ENCODE measurements around the gene FAM186B. TPM values are rescaled to one million over a fixed set of nuclear protein-coding genes. Genes with fewer than 3 reads are reported as not detected.

Gene FAM186B
- total and polyA plus RNA-seq, 2 donors (not counting 1 experiment from before 2014, with no cell fraction given): 0.10 to 0.33 TPM

- no peaks in the 10 kb centered on the region for H3K9me3 ChIP-seq (ENCODE audit: control insufficient read depth, insufficient read depth, low read depth, low read length)
- no peak for DNase-seq (ENCODE audit: low read depth in 2 of 2)
- H3K4me3 ChIP-seq (replicated peaks in 1 of 4; ENCODE audit: control extremely low read depth in 1 of 4, insufficient read depth in 1 of 4, low read depth in 3 of 4, low read length in 4 of 4): no peak overlapping the region
- TF ChIP-seq EZH2 (IDR thresholded peaks at IDR 0.05; ENCODE audit: low read length, missing control alignments) (no peak), CTCF (conservative IDR thresholded peaks at IDR 0.05 in 1 of 2, IDR thresholded peaks at IDR 0.05 in 1 of 2; ENCODE audit: low read depth in 1 of 2, low read length in 2 of 2) (no peak)
- H3K27me3 ChIP-seq (ENCODE audit: control insufficient read depth, insufficient read depth, low read length): peaks cover 29% of the 10 kb centered on the region
- H3K27ac ChIP-seq (ENCODE audit: insufficient read depth, low read length): no peak overlapping the region
- no peak overlapping the region for H3K4me2 ChIP-seq (ENCODE audit: extremely low read depth, insufficient read depth, low read length)
- H3K4me1 ChIP-seq (ENCODE audit: control insufficient read depth, extremely low read depth, insufficient read depth, low read length): no peaks in the 10 kb centered on the region
- no peaks in the 10 kb centered on the region for H4K20me1 ChIP-seq (ENCODE audit: control insufficient read depth, extremely low read depth, insufficient read depth, low read length)
- H3K36me3 ChIP-seq (ENCODE audit: control insufficient read depth, insufficient read depth, low read length): no peaks in the 10 kb centered on the region
- no peak overlapping the region for H2AFZ ChIP-seq (ENCODE audit: low read length)
- no peaks in the 10 kb centered on the region for H3K79me2 ChIP-seq (ENCODE audit: control insufficient read depth, insufficient read depth, low read length)
- no peak overlapping the region for H3K9ac ChIP-seq (ENCODE audit: insufficient read depth, low read length)
Measured at GRCh38 chr12:49547090-49547690, 58.2 kb downstream of the FAM186B start.

- Histone ChIP-seq H4K20me1 (ENCODE audit: control insufficient read depth, extremely low read depth, insufficient read depth, low read length) (no peaks in the 10 kb centered on the region), H3K27me3 (ENCODE audit: control insufficient read depth, insufficient read depth, low read length) (peaks cover 25% of the 10 kb centered on the region), H3K9me3 (ENCODE audit: control insufficient read depth, insufficient read depth, low read depth, low read length) (no peaks in the 10 kb centered on the region), H2AFZ (ENCODE audit: low read length) (no peak overlapping the region), H3K79me2 (ENCODE audit: control insufficient read depth, insufficient read depth, low read length) (no peaks in the 10 kb centered on the region), H3K27ac (ENCODE audit: insufficient read depth, low read length) (no peak overlapping the region), H3K9ac (ENCODE audit: insufficient read depth, low read length) (no peak overlapping the region), H3K4me3 (replicated peaks in 1 of 4; ENCODE audit: control extremely low read depth in 1 of 4, insufficient read depth in 1 of 4, low read depth in 3 of 4, low read length in 4 of 4) (no peak overlapping the region), H3K36me3 (ENCODE audit: control insufficient read depth, insufficient read depth, low read length) (no peaks in the 10 kb centered on the region), H3K4me2 (ENCODE audit: extremely low read depth, insufficient read depth, low read length) (no peak overlapping the region), H3K4me1 (ENCODE audit: control insufficient read depth, extremely low read depth, insufficient read depth, low read length) (no peaks in the 10 kb centered on the region)
- TF ChIP-seq CTCF (conservative IDR thresholded peaks at IDR 0.05 in 1 of 2, IDR thresholded peaks at IDR 0.05 in 1 of 2; ENCODE audit: low read depth in 1 of 2, low read length in 2 of 2) (no peak), EZH2 (IDR thresholded peaks at IDR 0.05; ENCODE audit: low read length, missing control alignments) (no peak)
- DNase-seq (ENCODE audit: low read depth in 2 of 2): no peak
Measured at GRCh38 chr12:49546481-49546880, 59.0 kb downstream of the FAM186B start.

GRCh38 chr12:49545815-49546214 is 59.6 kb downstream of the FAM186B start:
- TF ChIP-seq EZH2 (IDR thresholded peaks at IDR 0.05; ENCODE audit: low read length, missing control alignments) (no peak), CTCF (conservative IDR thresholded peaks at IDR 0.05 in 1 of 2, IDR thresholded peaks at IDR 0.05 in 1 of 2; ENCODE audit: low read depth in 1 of 2, low read length in 2 of 2) (no peak)
- H3K4me2 ChIP-seq (ENCODE audit: extremely low read depth, insufficient read depth, low read length): no peak overlapping the region
- no peak for DNase-seq (ENCODE audit: low read depth in 2 of 2)
- H3K36me3 ChIP-seq (ENCODE audit: control insufficient read depth, insufficient read depth, low read length): no peaks in the 10 kb centered on the region
- no peaks in the 10 kb centered on the region for H4K20me1 ChIP-seq (ENCODE audit: control insufficient read depth, extremely low read depth, insufficient read depth, low read length)
- H3K9ac ChIP-seq (ENCODE audit: insufficient read depth, low read length): no peak overlapping the region
- H3K27me3 ChIP-seq (ENCODE audit: control insufficient read depth, insufficient read depth, low read length): peaks cover 29% of the 10 kb centered on the region
- H3K27ac ChIP-seq (ENCODE audit: insufficient read depth, low read length): no peak overlapping the region
- no peak overlapping the region for H2AFZ ChIP-seq (ENCODE audit: low read length)
- H3K9me3 ChIP-seq (ENCODE audit: control insufficient read depth, insufficient read depth, low read depth, low read length): no peaks in the 10 kb centered on the region
- no peaks in the 10 kb centered on the region for H3K79me2 ChIP-seq (ENCODE audit: control insufficient read depth, insufficient read depth, low read length)
- H3K4me1 ChIP-seq (ENCODE audit: control insufficient read depth, extremely low read depth, insufficient read depth, low read length): no peaks in the 10 kb centered on the region
- no peak overlapping the region for H3K4me3 ChIP-seq (replicated peaks in 1 of 4; ENCODE audit: control extremely low read depth in 1 of 4, insufficient read depth in 1 of 4, low read depth in 3 of 4, low read length in 4 of 4)

Measured in fibroblast of lung (primary cell).